Left renal pelvis (tissue), 4 donors: Measurements from ENCODE around the gene IQGAP2. TPM values are rescaled to one million over a fixed set of nuclear protein-coding genes. Genes with fewer than 3 reads are reported as not detected.
"Not testable (repeated sequence)": the region's sequence is repeated elsewhere in the genome, so short reads cannot be mapped to it uniquely, and the experiment has no call there.

Experiments used
- DNase-seq, 4 donors: peaks; one replicate each; pipeline ENCODE4 v3.0.0-alpha.2; 2013; ENCODE audit warnings: low read depth in 4 of 4, low spot score in 3 of 4
- polyA plus RNA-seq, 4 donors: library from polyadenylated mRNA; unstranded; fragments of 120-200 nt; gene quantifications; one replicate each; pipeline ENCODE4 v1.2.1, GENCODE V29; 2013; ENCODE audit not compliant: insufficient read length in 4 of 4

IQGAP2 gene
- polyA plus RNA-seq, 4 donors, result 20.0 to 72.1 (median 68.3) TPM

GRCh38 chr5:76493190-76493837 lies 90.2 kb downstream of the IQGAP2 start:
- no peak for DNase-seq

GRCh38 chr5:76494201-76494600 lies 91.1 kb downstream of the IQGAP2 start:
- no peak for DNase-seq

GRCh38 chr5:76495870-76496269 lies 92.8 kb downstream of the IQGAP2 start:
- DNase-seq, result no peak

DNA sequence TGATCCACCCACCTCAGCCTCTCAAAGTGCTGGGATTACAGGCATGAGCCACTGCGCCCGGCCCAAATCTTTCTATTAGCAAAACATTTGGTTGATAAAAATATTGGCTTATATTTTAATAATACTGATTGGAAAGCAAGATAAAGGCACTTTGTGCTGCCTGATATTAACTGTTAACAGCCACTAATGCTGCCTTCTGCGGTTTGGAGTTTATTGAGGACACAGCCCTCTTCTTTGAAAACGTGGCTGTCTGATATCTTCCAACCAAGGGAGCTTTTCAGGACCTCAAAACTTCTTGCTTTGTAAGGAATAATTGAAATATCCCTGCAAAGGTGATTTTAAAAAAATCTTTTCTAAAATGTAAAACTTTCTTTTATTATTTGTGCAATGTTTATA lies 94.0 kb downstream of the IQGAP2 start:
- no peak for DNase-seq

DNA sequence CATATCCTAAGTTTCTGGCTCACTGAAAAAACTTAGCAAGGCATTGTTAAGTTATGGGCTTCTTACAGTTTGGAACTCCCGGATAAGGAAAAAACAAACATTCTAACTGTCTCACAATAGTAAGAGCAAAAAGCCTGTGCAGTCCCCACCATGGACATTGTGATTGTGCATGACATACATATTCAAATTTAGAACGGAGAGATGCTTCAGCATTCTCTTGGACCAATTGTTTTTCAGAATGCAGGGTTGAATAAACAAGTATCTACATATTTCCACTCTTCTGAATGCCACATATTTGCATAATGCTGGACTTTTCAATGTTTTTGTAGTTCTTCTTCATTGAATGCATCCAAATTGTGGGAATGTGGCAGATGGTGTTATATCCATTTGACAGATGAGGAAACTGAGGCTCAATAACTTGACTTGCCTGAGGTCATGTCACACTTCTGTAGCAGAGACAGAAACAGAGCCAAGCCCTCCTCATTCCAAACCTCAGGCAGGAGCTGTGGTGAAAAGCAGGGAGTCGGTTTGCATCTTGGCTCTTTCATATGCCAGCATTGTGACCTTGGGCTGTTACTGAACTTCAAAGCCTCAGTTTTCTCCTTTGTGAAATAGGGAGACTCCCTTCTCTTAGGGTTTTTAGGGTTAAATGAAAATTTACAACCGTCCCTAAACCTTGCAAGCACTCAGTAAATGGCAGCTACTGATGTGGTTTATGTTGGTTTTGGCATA lies 95.1 kb downstream of the IQGAP2 start:
- DNase-seq, result no peak

GRCh38 chr5:76499507-76500161 lies 96.5 kb downstream of the IQGAP2 start:
- no peak for DNase-seq

DNA sequence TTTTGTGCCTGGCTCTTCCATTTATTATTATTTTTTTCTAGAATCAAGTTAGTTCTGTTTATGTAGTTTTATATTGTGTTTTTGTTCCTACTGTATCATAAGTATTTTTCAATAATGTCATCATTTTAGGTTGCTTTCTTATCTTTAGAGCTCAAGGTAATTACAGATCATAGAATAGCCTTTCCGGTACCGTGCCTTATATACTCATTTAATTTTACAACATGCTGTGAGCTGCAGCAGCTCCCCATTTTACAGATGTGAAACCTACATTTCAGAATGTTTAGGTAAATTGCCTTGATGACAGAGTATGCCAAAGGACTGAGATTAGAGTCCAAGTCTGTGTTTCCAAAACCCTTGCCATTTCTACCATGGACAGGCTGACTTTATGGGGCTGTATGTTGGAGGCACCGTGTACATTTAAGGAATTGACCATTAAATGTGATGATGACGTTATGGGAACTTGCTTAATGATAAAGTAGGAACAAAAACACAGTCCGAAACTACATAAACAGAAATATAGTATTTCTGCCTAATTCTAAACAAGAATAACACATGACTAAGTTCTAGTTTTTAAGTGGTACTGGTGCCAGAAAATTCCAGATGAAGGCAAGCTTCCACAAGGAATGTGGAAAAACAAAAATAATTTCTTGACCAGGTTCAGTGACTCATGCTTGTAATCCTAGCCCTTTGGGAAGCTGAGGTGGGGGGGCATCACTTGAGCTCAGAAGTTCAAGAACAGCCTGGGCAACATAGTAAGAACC lies 97.7 kb downstream of the IQGAP2 start:
- DNase-seq, result no peak

- no peak for DNase-seq
These were observed 100.8 kb downstream of the IQGAP2 start for GRCh38 chr5:76503929-76504328.

- DNase-seq, result no peak
These were observed 101.9 kb downstream of the IQGAP2 start for GRCh38 chr5:76504901-76505564.

- DNase-seq, result no peak
These were observed 110.4 kb downstream of the IQGAP2 start for GRCh38 chr5:76513476-76513875.

GRCh38 chr5:76514292-76514691 lies 111.2 kb downstream of the IQGAP2 start:
- no peak for DNase-seq

DNA sequence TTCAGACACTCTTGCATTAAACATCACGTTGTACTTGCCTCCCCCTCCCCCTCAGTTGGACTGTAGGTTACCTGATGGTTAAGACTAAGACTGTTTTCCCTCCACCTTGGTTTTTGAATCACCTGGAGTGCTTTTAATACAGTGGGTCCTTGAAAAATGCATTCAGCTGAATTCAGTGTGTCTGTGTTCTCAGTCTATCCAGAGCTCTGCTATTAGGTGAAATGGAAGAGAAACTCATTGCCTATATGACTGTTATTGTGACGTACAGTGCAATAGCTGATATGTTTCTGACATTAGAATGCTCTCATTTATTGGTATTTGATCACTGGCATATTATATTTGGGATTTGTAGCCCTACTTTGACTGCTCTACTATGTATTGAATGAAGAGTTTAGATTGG lies 111.6 kb downstream of the IQGAP2 start:
- DNase-seq, result no peak

- no peak for DNase-seq
These were observed 114.2 kb downstream of the IQGAP2 start for GRCh38 chr5:76517334-76517733.

DNA sequence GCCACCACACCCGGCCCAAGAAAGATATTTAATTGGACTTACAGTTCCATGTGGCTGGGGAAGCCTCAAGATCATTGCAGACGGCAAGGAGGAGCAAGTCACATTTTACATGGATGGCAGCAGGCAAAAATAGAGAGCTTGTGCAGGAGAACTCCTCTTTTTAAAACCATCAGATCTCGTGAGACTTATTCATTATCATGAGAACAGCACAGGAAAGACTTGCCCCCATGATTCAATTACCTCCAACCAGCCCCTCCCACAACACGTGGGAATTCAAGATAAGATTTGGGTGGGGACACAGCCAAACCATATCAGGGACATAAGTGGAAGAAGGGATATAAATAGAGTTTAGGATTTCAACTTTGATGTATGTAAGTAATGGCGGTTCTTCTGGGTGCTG lies 115.2 kb downstream of the IQGAP2 start:
- not testable (repeated sequence) for DNase-seq

DNA sequence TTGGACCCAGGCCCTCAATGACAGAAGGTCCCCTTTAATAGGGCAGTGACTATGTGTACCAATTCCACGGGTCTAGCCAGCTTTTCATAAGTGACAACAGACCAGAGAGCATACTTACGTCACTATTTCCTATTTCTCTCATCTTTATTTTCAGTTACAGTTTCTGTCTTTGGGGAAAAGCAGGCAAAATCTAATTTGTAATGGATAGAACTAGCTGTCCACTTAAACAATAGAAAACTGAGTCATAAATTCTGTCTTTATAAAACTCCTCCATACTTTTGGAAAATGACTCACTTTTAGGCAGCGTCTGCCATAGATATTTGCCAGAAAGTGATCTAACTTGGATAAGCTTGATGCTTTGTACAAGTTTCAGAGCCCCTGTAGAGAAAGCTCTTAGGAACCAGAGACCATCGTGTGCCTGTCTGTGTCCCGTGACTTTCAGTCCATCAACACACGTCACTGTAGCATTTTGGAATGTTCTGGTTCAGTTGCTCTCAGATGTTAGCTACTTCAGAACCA lies 118.2 kb downstream of the IQGAP2 start:
- DNase-seq, result no peak

DNA sequence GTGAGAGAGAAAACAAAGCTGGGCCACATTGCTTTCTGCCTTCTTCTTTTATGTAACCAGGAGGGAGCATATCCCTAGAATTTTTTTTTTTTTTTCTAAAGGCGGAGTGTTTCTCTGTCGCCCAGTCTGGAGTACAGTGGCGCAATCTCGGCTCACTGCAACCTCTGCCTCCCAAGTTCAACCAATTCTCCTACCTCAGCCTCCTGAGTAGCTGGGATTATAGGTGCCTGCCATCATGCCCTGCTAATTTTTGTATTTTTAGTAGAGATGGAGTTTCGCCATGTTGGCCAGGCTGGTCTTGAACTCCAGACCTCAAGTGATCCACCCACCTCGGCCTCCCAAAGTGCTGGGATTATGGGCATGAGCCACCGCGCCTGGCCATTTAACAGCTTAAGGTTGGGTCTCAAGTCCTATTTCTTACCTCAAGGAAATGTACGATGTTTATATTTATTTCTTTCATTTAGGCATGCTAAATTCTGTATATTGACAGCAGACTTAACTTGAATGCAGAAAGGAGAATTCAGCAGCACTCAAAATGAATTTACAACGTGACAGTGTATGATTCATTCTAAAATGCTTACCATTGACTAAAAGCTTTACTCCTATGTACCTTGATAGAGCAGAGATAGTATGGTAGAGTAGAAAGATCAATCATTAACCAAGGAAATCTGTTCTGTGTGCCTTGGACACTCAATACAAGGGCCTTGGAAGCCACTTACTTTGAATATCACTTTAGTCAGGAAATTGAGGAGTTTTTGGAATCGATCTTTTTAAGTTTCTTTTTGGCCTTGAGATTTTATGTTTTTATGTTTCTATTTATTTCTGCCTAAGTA lies 119.2 kb downstream of the IQGAP2 start:
- no peak for DNase-seq

DNA sequence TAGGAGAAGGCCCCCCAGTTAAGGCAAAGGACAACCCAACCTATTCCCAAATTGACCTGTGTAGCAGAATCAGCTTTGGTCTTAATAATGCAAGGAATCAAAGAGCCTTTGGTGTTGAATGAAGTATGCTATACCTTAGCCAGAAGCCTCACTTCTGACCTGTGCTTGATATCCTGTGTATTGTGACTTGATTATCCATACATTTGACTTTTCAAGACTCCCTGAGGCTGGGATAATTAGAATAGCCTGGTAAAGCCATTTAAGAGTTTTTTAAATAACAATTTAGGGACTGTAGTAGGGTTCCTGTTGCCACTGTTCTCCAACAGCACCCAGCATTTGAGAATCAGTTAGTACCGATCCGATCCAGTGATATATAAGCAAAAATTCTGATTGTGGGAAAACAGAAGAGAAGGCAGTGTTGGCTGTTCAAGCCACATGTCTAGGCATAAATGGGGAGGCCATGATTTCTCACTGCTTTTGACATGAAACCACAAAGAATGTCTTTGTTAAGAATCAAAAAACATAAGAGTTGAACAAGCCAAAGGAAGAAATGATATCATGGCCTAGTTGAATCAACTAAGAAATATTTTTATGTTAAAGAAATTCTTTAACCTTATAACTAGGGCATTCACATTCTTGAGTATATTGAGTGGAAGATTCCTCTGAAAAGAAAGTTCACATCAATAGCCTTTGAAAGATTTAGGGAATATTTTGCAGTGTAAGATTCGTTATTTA lies 121.2 kb downstream of the IQGAP2 start:
- no peak for DNase-seq

GRCh38 chr5:76524868-76525267 lies 121.8 kb downstream of the IQGAP2 start:
- no peak for DNase-seq

DNA sequence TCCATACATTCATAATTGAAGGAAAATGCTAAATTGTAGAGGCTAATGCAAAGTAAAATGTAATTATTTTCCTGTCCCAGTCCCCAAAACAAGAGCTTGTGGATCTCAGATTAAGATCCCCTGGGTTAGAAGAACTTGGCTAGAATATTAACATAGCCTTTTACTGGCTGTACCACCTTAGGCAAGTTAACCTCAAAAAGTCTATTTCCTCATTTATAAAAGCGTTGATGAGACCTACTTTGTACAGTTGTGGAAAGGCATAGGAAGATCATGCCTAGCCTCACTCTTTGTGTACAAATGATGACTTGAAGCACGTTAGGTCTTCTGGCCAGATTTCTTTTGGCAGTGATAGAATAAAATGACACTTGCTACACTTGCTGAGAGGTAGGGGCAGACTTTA lies 122.9 kb downstream of the IQGAP2 start:
- no peak for DNase-seq
